HL-60 (cell line): Measurements from ENCODE around the gene UBE2R2.

Experiments
- GABPA ChIP-seq: IDR thresholded peaks from 2 replicates; pipeline ENCODE4 v1.6.1; 2012; ENCODE audit warnings: low read depth
- SPI1 ChIP-seq: IDR thresholded peaks from 2 replicates; pipeline ENCODE4 v1.6.1; 2012; ENCODE audit warnings: low read depth, mild to moderate bottlenecking, borderline replicate concordance
- TF ChIP-seq, protein P1 (sequence below): IDR thresholded peaks from one replicate; pipeline ENCODE4 v1.5.1; 2011; ENCODE audit warnings: low read length, control low read depth, inconsistent platforms; ENCODE audit not compliant: insufficient read depth
- TF ChIP-seq, protein P2 (sequence below): IDR thresholded peaks from 2 replicates; pipeline ENCODE4 v1.6.1; 2012; ENCODE audit warnings: low read depth; ENCODE audit not compliant: insufficient replicate concordance

DNA sequence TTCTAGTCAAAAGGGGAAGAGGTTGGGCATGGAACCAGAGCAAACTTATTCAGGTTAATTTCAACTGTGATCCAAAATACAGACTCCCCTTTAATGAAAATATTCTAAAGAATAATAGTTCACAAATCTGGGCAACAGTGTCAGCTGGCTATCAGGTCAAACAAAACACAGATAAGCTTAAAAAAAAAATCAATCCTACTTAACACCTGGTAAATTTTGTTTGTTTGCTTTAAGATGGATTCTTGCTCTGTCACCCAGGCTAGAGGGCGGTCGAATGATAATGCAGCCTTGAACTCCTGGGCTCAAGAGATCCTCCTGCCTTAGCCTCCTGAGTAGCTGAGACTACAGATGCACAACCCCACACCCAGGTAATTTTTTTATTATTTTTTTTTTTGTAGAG lies 142.8 kb downstream of the UBE2R2 start:
- no peak for TF ChIP-seq SPI1
- TF ChIP-seq, protein P1, sequence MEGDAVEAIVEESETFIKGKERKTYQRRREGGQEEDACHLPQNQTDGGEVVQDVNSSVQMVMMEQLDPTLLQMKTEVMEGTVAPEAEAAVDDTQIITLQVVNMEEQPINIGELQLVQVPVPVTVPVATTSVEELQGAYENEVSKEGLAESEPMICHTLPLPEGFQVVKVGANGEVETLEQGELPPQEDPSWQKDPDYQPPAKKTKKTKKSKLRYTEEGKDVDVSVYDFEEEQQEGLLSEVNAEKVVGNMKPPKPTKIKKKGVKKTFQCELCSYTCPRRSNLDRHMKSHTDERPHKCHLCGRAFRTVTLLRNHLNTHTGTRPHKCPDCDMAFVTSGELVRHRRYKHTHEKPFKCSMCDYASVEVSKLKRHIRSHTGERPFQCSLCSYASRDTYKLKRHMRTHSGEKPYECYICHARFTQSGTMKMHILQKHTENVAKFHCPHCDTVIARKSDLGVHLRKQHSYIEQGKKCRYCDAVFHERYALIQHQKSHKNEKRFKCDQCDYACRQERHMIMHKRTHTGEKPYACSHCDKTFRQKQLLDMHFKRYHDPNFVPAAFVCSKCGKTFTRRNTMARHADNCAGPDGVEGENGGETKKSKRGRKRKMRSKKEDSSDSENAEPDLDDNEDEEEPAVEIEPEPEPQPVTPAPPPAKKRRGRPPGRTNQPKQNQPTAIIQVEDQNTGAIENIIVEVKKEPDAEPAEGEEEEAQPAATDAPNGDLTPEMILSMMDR, result no peak
- TF ChIP-seq, protein P2, sequence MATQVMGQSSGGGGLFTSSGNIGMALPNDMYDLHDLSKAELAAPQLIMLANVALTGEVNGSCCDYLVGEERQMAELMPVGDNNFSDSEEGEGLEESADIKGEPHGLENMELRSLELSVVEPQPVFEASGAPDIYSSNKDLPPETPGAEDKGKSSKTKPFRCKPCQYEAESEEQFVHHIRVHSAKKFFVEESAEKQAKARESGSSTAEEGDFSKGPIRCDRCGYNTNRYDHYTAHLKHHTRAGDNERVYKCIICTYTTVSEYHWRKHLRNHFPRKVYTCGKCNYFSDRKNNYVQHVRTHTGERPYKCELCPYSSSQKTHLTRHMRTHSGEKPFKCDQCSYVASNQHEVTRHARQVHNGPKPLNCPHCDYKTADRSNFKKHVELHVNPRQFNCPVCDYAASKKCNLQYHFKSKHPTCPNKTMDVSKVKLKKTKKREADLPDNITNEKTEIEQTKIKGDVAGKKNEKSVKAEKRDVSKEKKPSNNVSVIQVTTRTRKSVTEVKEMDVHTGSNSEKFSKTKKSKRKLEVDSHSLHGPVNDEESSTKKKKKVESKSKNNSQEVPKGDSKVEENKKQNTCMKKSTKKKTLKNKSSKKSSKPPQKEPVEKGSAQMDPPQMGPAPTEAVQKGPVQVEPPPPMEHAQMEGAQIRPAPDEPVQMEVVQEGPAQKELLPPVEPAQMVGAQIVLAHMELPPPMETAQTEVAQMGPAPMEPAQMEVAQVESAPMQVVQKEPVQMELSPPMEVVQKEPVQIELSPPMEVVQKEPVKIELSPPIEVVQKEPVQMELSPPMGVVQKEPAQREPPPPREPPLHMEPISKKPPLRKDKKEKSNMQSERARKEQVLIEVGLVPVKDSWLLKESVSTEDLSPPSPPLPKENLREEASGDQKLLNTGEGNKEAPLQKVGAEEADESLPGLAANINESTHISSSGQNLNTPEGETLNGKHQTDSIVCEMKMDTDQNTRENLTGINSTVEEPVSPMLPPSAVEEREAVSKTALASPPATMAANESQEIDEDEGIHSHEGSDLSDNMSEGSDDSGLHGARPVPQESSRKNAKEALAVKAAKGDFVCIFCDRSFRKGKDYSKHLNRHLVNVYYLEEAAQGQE, result no peak
- no peak for TF ChIP-seq GABPA
